Muscle layer of colon (tissue), 2 donors: ENCODE measurements around the gene RIC3.

ENCODE experiments used
- H3K27ac ChIP-seq: one replicate; pipeline ENCODE4 v1.7.0; 2013; ENCODE audit warnings: low read depth, mild to moderate bottlenecking, low read length, moderate library complexity
- H3K27me3 ChIP-seq, 2 donors: one replicate each; pipeline ENCODE4 v1.7.0; 2013; ENCODE audit warnings: low read length in 2 of 2, mild to moderate bottlenecking in 2 of 2; ENCODE audit not compliant: insufficient read depth in 2 of 2, control insufficient read depth in 1 of 2
- H3K36me3 ChIP-seq: one replicate; pipeline ENCODE4 v1.7.0; 2013; ENCODE audit warnings: mild to moderate bottlenecking, low read length; ENCODE audit not compliant: insufficient read depth
- H3K4me1 ChIP-seq: one replicate; pipeline ENCODE4 v1.7.0; 2013; ENCODE audit warnings: mild to moderate bottlenecking, low read length; ENCODE audit not compliant: insufficient read depth
- H3K4me3 ChIP-seq, 2 donors: one replicate each; pipeline ENCODE4 v1.7.0; 2013; ENCODE audit warnings: low read length in 2 of 2, low read depth in 1 of 2, mild to moderate bottlenecking in 1 of 2, moderate library complexity in 1 of 2
- H3K9ac ChIP-seq: one replicate; pipeline ENCODE4 v1.7.0; 2013; ENCODE audit warnings: low read length
- H3K9me3 ChIP-seq: one replicate; pipeline ENCODE4 v1.7.0; 2013; ENCODE audit warnings: mild to moderate bottlenecking, low read length
- donor health status: abdominal sarcoma.
- donor health status: Adenocarcinoma of cecum.

RIC3 gene

DNA sequence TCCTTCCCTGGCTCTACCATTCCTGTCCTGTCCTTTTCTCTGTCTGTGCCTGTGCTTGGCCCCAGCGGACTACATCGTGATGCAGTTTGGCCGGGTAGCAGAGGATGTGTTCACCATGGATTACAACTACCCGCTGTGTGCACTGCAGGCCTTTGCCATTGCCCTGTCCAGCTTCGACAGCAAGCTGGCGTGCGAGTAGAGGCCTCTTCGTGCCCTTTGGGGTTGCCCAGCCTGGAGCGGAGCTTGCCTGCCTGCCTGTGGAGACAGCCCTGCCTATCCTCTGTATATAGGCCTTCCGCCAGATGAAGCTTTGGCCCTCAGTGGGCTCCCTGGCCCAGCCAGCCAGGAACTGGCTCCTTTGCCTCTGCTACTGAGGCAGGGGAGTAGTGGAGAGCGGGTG lies 67.4 kb downstream of the RIC3 start:
- Histone ChIP-seq H3K9me3 (no peaks in the 10 kb centered on the region), H3K27ac (no peak overlapping the region), H3K4me1 (no peaks in the 10 kb centered on the region), H3K36me3 (peaks cover 69% of the 10 kb centered on the region), H3K9ac (no peak overlapping the region), H3K27me3 (no peaks in the 10 kb centered on the region), H3K4me3 (no peak overlapping the region)

DNA sequence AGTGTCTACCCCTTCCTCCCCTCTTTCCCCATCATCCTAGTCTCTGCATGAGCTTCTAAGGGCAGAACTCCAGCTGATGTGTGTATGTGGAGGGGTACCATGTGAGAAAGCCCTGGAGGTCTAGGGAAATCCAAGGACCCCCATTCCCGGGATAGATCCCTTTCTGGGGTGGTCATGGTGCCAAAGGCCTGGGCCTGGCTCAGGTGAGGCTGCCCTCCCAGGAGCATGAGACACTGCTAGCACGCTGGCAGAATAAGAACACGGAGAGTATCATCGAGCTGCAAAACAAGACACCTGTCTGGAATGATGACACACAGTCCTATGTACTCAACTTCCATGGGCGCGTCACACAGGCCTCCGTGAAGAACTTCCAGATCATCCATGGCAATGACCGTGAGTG lies 68.2 kb downstream of the RIC3 start:
- Histone ChIP-seq H3K4me1 (no peaks in the 10 kb centered on the region), H3K27ac (no peak overlapping the region), H3K9ac (no peak overlapping the region), H3K36me3 (peaks cover 75% of the 10 kb centered on the region), H3K9me3 (no peaks in the 10 kb centered on the region), H3K27me3 (no peaks in the 10 kb centered on the region), H3K4me3 (no peak overlapping the region)

DNA sequence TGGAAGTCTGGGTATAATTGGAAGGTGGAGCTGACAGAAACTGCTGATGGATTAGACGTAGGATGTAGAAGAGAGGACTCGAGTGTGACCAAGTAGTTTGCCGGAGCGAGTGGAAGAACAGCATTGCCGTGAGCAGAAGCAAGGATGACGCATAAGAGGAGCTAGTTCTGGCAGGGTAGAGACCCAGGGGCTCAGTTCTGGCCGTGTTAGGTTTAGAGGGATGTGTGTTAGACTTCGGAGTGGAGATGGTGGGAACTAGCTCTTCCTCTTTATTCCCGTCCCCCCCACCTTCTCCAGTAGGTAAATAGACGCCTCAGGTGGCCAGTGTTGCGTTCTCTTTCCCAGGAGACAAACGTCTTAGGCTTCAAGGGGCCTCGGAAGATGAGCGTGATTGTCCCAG lies 68.7 kb downstream of the RIC3 start:
- Histone ChIP-seq H3K27me3 (no peaks in the 10 kb centered on the region), H3K4me3 (no peak overlapping the region), H3K27ac (no peak overlapping the region), H3K4me1 (no peaks in the 10 kb centered on the region), H3K9me3 (no peaks in the 10 kb centered on the region), H3K9ac (no peak overlapping the region), H3K36me3 (peaks cover 71% of the 10 kb centered on the region)

DNA sequence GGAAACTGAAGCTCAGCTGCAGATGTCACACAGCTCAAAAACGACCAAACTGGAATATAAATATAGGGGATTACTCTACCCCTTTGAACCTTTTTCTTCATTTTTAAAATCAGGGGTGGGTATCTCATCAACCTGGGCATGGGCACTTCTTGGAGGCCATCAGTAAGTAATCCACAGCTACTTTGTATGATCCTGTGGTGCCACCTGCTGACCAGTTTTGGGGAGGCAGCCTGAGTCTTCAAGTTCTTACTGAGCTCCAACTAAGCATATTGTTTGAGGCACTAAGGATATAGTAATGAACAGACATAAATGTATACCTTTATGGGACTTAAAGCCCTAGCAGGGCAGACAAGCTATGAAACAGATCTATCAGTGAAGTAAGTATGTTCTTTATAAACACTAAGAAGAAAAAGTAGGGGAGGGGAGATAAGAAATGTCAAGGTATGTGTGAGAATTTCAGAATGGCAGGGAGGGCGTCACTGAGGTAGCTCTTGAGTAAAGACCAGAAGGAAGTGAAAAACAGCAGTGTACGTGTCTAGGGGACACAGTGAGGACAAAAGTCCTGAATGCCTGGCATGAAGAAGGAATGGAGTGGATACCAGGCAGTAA lies 69.4 kb downstream of the RIC3 start:
- no peaks in the 10 kb centered on the region for H3K4me1 ChIP-seq
- H3K9me3 ChIP-seq, result no peaks in the 10 kb centered on the region
- peaks cover 73% of the 10 kb centered on the region for H3K36me3 ChIP-seq
- H3K4me3 ChIP-seq, result no peak overlapping the region
- H3K27ac ChIP-seq, result no peak overlapping the region
- no peak overlapping the region for H3K9ac ChIP-seq
- H3K27me3 ChIP-seq, result no peaks in the 10 kb centered on the region

DNA sequence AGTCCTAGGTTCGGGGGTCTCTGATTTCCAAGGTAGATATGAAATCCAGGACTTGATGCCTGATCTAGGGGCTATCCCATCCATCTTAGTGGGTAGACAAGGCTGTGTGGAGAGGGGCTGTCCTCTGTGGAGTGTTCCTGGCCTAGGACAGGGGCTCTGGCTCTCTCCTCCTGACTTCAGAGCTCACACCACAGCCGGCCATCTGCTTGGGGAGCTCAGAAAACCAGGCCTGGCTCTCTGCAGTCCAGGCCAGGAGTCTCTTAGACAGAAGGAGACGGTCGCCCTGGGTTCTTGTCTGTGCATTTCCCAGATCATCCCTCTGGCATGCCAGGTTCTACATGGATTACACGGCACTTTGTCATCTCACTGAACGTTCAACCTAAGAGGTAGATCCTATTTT lies 69.9 kb downstream of the RIC3 start:
- Histone ChIP-seq H3K4me3 (no peak overlapping the region), H3K27me3 (no peaks in the 10 kb centered on the region), H3K4me1 (no peaks in the 10 kb centered on the region), H3K27ac (no peak overlapping the region), H3K9me3 (no peaks in the 10 kb centered on the region), H3K9ac (no peak overlapping the region), H3K36me3 (peaks cover 70% of the 10 kb centered on the region)

DNA sequence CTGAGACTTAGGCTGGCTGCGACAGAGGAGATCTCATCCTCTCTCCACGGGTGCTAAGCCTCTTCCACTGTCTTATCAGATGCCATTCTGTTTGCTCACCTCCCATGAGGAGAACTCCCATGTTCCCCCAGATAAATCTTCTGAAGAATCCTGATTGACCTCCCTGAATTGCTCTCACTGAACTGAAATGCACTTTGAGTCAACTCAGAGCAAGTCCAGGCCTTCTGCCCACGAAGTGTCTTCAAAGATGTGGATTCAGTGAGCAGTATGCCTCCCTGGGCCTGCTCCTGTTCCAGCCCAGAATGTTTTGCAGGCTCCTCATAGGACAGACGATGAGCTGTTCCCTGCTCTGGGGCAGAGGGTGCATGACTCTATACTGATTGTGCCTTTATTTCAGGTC lies 70.5 kb downstream of the RIC3 start:
- H3K9me3 ChIP-seq, result no peaks in the 10 kb centered on the region
- H3K4me1 ChIP-seq, result no peaks in the 10 kb centered on the region
- no peak overlapping the region for H3K9ac ChIP-seq
- no peak overlapping the region for H3K4me3 ChIP-seq
- peaks cover 65% of the 10 kb centered on the region for H3K36me3 ChIP-seq
- no peaks in the 10 kb centered on the region for H3K27me3 ChIP-seq
- H3K27ac ChIP-seq, result no peak overlapping the region

DNA sequence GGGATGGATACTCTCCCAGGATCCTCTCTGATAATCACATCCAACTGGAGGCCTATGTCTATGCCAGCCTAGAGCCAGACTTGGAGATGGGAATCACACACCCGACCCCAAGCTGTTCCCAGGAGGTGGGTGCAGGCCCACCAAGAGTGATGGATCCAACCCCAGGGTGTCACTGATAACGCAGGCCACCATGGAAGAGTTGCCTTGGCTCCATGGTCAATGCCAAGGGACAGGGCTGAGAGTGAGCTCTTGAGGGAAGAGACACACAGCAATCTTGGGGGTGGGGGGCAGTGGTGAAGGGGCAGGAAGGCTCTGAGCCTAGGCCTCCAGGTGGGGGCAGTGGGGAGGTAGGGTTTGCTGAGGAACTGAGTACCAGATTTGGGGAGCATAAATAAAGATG lies 70.9 kb downstream of the RIC3 start:
- H3K27ac ChIP-seq, result no peak overlapping the region
- H3K36me3 ChIP-seq, result peaks cover 65% of the 10 kb centered on the region
- H3K9ac ChIP-seq, result no peak overlapping the region

DNA sequence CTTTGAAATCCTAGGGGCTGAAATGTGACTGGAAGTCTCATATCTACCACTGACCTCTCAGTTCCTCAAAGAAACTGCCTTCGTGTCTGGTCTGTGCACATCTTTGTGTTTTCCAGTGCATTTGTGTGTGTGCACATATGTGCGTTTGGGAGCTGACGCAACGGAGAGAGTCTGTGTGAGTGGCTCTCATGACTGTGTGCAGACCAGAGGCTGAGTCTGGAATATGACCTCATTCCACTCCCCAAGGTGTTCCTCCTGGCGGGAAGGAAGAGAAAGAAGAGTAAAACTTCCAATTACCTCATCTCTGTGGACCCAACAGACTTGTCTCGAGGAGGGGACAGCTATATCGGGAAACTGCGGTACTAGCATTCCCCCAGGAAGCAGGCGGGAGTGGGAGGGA lies 71.4 kb downstream of the RIC3 start:
- no peak overlapping the region for H3K27ac ChIP-seq
- H3K4me1 ChIP-seq, result peaks cover 7% of the 10 kb centered on the region
- H3K9me3 ChIP-seq, result no peaks in the 10 kb centered on the region
- H3K27me3 ChIP-seq, result no peaks in the 10 kb centered on the region
- H3K36me3 ChIP-seq, result peaks cover 65% of the 10 kb centered on the region
- H3K4me3 ChIP-seq, result no peak overlapping the region
- H3K9ac ChIP-seq, result no peak overlapping the region

More for the DNA sequence above, 70.9 kb downstream of the RIC3 start:
- Histone ChIP-seq H3K4me1 (peaks cover 2% of the 10 kb centered on the region), H3K4me3 (no peak overlapping the region), H3K9me3 (no peaks in the 10 kb centered on the region), H3K27me3 (no peaks in the 10 kb centered on the region)

DNA sequence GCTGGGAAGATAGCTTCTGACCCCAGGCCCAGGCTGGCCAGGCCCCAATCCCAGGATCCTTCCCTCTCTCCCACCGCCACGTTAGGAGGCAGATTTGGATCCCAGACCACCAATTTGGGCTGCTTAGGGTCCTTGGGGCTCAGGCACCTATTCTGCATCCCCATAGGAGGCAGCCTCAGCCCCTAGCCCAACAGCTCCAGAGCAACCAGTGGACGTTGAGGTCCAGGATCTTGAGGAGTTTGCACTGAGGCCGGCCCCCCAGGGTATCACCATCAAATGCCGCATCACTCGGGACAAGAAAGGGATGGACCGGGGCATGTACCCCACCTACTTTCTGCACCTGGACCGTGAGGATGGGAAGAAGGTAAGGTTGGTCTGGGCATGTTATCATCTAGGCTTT lies 71.8 kb downstream of the RIC3 start:
- Histone ChIP-seq H3K36me3 (peaks cover 65% of the 10 kb centered on the region), H3K4me3 (no peak overlapping the region), H3K27me3 (no peaks in the 10 kb centered on the region), H3K27ac (no peak overlapping the region), H3K4me1 (peaks cover 11% of the 10 kb centered on the region), H3K9me3 (no peaks in the 10 kb centered on the region), H3K9ac (no peak overlapping the region)

DNA sequence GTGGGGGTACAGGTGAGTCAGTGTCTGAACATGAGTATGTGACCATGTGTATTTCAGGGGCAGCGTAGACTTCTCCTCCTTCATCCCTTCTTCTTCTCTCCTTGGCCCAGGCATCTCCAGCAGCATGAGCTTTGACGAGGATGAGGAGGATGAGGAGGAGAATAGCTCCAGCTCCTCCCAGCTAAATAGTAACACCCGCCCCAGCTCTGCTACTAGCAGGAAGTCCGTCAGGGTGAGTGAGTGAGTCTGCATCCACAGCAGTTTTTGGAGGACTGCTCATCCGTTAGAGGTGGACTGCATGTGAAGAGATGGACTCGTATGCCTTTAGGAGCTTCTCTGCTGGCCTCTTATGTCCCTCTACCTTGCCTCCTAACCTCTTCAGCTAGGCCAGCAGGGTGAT lies 72.2 kb downstream of the RIC3 start:
- no peak overlapping the region for H3K27ac ChIP-seq
- peaks cover 65% of the 10 kb centered on the region for H3K36me3 ChIP-seq
- H3K27me3 ChIP-seq, result no peaks in the 10 kb centered on the region
- H3K9ac ChIP-seq, result no peak overlapping the region
- H3K4me3 ChIP-seq, result no peak overlapping the region
- H3K4me1 ChIP-seq, result peaks cover 12% of the 10 kb centered on the region
- no peaks in the 10 kb centered on the region for H3K9me3 ChIP-seq

DNA sequence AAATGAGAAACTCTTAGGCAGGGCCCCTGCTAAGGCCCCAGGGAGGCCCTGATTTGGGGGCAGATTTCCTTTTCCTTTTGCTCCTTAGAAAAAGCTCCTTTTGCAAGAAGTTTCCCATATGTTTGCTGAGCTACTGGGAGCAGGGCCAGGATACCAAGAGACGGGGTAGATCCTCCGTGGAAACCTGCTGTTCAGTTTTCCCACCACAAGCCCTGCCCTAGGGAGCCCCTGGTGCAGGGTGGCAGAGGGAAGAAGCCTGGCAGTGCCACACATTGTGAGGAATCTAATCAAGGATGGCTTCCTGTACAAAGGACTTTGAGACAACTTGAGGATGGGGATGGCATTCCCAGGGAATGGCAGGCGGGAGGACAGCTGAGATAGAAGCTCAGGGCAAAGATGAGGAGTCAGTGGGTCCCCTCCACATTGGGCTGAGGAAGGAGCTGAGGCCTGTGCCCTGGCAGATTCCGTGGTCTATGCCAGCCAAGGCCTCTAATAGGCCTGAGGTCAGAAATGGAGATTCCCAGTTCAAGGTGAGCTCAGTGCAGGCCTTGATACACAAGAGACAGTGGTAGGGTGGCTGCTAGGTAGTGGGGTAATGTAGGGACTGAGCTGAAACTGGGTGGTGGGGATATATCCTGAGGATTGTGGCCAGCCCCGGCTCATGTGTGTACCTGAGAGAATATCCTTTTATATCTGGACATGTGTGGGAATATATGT lies 72.9 kb downstream of the RIC3 start:
- H3K36me3 ChIP-seq, result peaks cover 59% of the 10 kb centered on the region
- no peak overlapping the region for H3K27ac ChIP-seq
- H3K9me3 ChIP-seq, result no peaks in the 10 kb centered on the region
- H3K27me3 ChIP-seq, result no peaks in the 10 kb centered on the region
- H3K9ac ChIP-seq, result no peak overlapping the region
- H3K4me3 ChIP-seq, result no peak overlapping the region
- peaks cover 12% of the 10 kb centered on the region for H3K4me1 ChIP-seq

DNA sequence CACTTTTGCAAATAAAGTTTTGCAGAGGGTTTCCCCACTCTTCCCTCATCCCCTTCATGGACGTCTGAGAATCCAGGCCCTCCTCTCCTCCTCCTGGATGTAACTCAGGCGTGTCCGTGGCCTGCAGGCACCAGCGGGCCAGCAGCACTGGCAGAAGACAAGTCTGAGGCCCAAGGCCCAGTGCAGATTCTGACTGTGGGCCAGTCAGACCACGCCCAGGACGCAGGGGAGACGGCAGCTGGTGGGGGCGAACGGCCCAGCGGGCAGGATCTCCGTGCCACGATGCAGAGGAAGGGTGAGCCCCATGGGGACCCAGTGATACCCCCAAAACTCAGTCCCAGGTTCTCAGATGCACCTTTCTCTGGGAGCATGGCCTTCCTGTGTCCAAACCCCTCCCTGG lies 73.5 kb downstream of the RIC3 start:
- Histone ChIP-seq H3K9me3 (no peaks in the 10 kb centered on the region), H3K27me3 (no peaks in the 10 kb centered on the region), H3K4me1 (peaks cover 12% of the 10 kb centered on the region), H3K4me3 (no peak overlapping the region), H3K9ac (no peak overlapping the region), H3K36me3 (peaks cover 53% of the 10 kb centered on the region), H3K27ac (no peak overlapping the region)
